Right lobe of liver (tissue), 6 donors: ENCODE data around the gene TESK1. TPM values are rescaled to one million over a fixed set of nuclear protein-coding genes. Genes with fewer than 3 reads are reported as not detected.
A peak's percentile ranks its signal among the peaks of the same experiment; 100 is the strongest.

ENCODE experiments used
- ATAC-seq, 4 donors: fragments of 200-7000 bp; cut with Tn5 transposase; one replicate each; pipeline ENCODE4 v1.9.1; 2020; ENCODE audit warnings: mild to moderate bottlenecking in 4 of 4, moderate library complexity in 4 of 4
- DNase-seq, 3 donors: peaks; one replicate each; pipeline ENCODE4 v3.0.0-alpha.2; 2020
- H3K27ac ChIP-seq, 3 donors: fragments of 200-600 bp; one replicate each; pipeline ENCODE4 v1.8.0; 2022
- H3K27me3 ChIP-seq, 2 donors: fragments of 200-600 bp; one replicate each; pipeline ENCODE4 v1.8.0; 2022
- H3K36me3 ChIP-seq, 4 donors: fragments of 200-600 bp; sonication (generic) in 1 of 4; one replicate each; pipeline versions ENCODE4 v1.5.1 to v1.8.0; 2017 to 2022; ENCODE audit warnings: control low read depth in 1 of 4
- H3K4me1 ChIP-seq, 4 donors: fragments of 200-600 bp; sonication (generic) in 1 of 4; one replicate each; pipeline versions ENCODE4 v1.5.1 to v1.8.0; 2017 to 2022; ENCODE audit warnings: control low read depth in 1 of 4
- H3K4me3 ChIP-seq, 3 donors: fragments of 200-600 bp; one replicate each; pipeline ENCODE4 v1.8.0; 2022
- H3K9me3 ChIP-seq, 4 donors: fragments of 200-600 bp; sonication (generic) in 1 of 4; one replicate each; pipeline versions ENCODE4 v1.5.1 to v1.8.0; 2017 to 2022; ENCODE audit warnings: control low read depth in 1 of 4
- POLR2A ChIP-seq: fragments of 450-650 bp; IDR thresholded peaks from one replicate; pipeline ENCODE4 v1.6.1; 2017; ENCODE audit warnings: antibody characterized with exemption, mild to moderate bottlenecking
- WGBS: methylation state at CpG from one replicate; pipeline ENCODE4 v1.1.6; 2018; ENCODE audit warnings: low coverage, low lambda C conversion rate; ENCODE audit not compliant: insufficient coverage; ENCODE audit errors: missing lambda C conversion rate; 5-methylcytosine and 5-hydroxymethylcytosine counted together
- intact Hi-C, 2 donors: fragments of 100-400 bp; cut with DNase I; formaldehyde crosslinking; loops; one replicate each; pipeline versions ENCODE4 v1.11.2 to v1.14.1; 2022
- total RNA-seq, 6 experiments: library from RNA; depleted of rRNA in 2 of 6; stranded (reverse); fragments of >200 nt in 2 of 6; fragmentation: NEBNext Ultra II Directional in 3 of 6; extraction: Animal tissue kit (Norgen Biotek cat#: 25700) in 3 of 6; gene quantifications; one replicate each; pipeline versions ENCODE4 v1.1.0 to v1.2.4, GENCODE V29; 2016 to 2023
- TF ChIP-seq, protein P1 (sequence below), 4 donors: fragments of 200-600 bp in 3 of 4; fragments of 450-650 bp in 1 of 4; IDR thresholded peaks; one replicate each; pipeline versions ENCODE4 v1.5.1 to v1.8.0; 2016 to 2022; ENCODE audit warnings: antibody characterized with exemption in 4 of 4, mild to moderate bottlenecking in 2 of 4
- donor health status: DM: no; HTN: yes; CAD: no.
- donor health status: DM: no; HTN: no; CAD: no.
- donor health status: DM: no; HTN: no; CAD: no.
- donor health status: DM: no; HTN: yes; CAD: no.
- donor health status: DM: no; HTN: yes; CAD: no.

The TESK1 gene
- total RNA-seq, 6 experiments from 2014 or later = 10.7 to 17.2 (median 13.4) TPM

GRCh38 chr9:35649431-35650340 lies 44.6 kb downstream of the TESK1 start:
- no peak for ATAC-seq

DNA sequence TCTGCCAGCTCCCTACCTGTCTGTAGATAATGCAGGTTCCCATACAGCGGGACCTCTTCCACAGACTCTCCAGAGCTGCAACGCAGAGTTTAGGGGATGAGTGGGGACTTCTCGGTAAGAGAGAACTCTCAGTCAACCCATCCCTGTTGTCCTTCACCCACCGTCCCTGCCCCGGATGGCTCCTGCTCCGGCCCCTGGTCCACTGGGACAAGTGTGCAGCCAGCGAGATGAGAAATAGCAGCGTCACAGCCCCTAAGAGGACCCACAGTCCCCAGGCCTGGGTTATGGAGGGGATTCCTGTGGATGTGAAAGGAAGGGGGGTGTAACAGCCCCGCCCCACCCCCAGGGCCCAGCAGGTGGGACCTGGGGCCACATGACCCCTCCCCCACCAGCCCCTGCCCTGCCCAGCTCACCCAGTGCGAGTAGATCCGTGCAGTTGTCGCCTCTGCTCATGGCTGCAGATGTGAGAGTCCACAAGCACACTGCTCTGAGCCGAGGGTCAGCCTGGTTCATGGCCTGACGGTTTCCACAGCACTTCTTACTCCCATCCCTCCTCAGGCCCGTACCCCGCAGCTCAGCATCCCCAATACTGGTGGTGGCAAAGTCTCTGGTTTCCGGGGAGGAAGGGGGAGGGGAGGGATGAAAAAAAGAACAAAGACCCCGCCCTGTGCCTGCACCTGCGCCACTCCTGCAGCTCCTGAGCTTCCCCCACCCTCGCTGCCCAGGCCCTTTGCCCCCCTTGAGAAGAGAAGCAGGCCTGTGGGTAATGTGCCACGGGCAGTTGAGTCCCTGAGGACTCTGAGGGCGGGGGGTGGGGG lies 45.5 kb downstream of the TESK1 start, which contains the start of gene SIT1:
TSS of gene SIT1 (minus strand) at position 591 of the 818 bp plus-strand sequence. CDS start at position 513, 78 bp downstream.
- Histone ChIP-seq H3K4me3 (no peak within 1 kb of the TSS), H3K27ac (no peak within 1 kb of the TSS)
- 45% methylated on average over 10 of the region's 22 CpGs for WGBS

More at GRCh38 chr9:35649431-35650340, 44.6 kb downstream of the TESK1 start:
- Histone ChIP-seq H3K4me3 (no peak overlapping the region), H3K27me3 (no peaks in the 10 kb centered on the region), H3K27ac (no peak overlapping the region), H3K9me3 (no peaks in the 10 kb centered on the region), H3K4me1 (peaks cover 0 to 7% (median 0%) of the 10 kb centered on the region in 4 donors), H3K36me3 (no peaks in the 10 kb centered on the region)
- TF ChIP-seq POLR2A = no peak
- TF ChIP-seq, protein P1, sequence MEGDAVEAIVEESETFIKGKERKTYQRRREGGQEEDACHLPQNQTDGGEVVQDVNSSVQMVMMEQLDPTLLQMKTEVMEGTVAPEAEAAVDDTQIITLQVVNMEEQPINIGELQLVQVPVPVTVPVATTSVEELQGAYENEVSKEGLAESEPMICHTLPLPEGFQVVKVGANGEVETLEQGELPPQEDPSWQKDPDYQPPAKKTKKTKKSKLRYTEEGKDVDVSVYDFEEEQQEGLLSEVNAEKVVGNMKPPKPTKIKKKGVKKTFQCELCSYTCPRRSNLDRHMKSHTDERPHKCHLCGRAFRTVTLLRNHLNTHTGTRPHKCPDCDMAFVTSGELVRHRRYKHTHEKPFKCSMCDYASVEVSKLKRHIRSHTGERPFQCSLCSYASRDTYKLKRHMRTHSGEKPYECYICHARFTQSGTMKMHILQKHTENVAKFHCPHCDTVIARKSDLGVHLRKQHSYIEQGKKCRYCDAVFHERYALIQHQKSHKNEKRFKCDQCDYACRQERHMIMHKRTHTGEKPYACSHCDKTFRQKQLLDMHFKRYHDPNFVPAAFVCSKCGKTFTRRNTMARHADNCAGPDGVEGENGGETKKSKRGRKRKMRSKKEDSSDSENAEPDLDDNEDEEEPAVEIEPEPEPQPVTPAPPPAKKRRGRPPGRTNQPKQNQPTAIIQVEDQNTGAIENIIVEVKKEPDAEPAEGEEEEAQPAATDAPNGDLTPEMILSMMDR (IDR thresholded peaks at IDR 0.05) = no peak
- 51% methylated on average over 7 of the region's 26 CpGs for WGBS
- peak in 1 of 3 donors; percentile 44 for DNase-seq
- intact Hi-C loops = no loop called here

DNA sequence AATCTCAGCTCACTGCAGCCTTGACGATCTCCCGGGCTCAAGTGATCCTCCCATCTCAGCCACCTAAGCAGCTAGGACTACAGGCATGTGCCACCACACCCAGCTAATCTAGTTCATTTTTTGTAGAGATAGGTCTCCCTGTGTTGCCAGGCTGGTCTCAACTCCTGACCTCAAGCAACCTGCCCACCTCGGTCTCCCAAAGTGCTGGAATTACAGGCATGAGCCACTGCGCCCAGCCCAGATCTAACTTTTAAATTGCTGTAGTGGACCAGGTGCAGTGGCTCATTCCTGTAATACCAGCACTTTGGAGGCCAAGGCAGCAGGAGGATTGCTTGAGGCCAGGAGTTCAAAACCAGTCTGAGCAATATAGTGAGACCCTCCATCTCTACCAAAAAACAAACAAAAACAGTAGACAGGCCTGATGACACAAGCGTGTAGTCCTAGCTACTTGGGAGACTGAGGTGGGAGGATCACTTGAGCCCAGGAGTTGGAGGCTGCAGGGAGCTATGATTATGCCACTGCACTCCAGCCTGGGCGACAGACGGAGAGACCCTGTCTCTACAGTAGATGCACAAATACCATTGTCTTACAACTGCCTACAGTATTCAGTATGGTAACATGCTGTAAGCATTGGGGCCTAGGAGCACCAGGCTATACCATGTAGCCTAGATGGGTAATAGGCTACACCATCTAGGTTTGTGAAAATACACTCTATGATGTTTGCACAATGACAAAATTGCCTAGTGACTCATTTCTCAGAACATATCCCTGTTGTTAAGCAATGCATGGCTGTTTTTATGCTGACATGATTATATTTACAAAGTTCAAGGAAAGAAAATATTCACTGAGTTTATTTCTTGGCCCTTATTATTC lies 47.1 kb downstream of the TESK1 start:
- H3K27ac ChIP-seq = peak overlapping the region in 1 of 3 donors; percentile 60
- no peaks in the 10 kb centered on the region for H3K36me3 ChIP-seq
- no peaks in the 10 kb centered on the region for H3K27me3 ChIP-seq
- H3K9me3 ChIP-seq = no peaks in the 10 kb centered on the region
- no peak for TF ChIP-seq POLR2A
- TF ChIP-seq, protein P1 (IDR thresholded peaks at IDR 0.05) = no peak
- WGBS = 88% methylated on average over 7 of the region's 7 CpGs
- peaks cover 0 to 7% (median 0%) of the 10 kb centered on the region in 4 donors for H3K4me1 ChIP-seq
- peak in 3 of 4 donors; percentile 7 to 67 (median 23) for ATAC-seq
- intact Hi-C loops = no loop called here
- DNase-seq = no peak
- H3K4me3 ChIP-seq = no peak overlapping the region

More for the DNA sequence above, 45.5 kb downstream of the TESK1 start, which contains the start of gene SIT1:
- intact Hi-C loops = no loop called here
- ATAC-seq (no peak), DNase-seq (no peak)
- no peaks in the 10 kb centered on the region for H3K27me3 ChIP-seq
- peaks cover 0 to 7% (median 0%) of the 10 kb centered on the region in 4 donors for H3K4me1 ChIP-seq
- H3K36me3 ChIP-seq = no peaks in the 10 kb centered on the region
- no peaks in the 10 kb centered on the region for H3K9me3 ChIP-seq
- TF ChIP-seq, protein P1 (IDR thresholded peaks at IDR 0.05) = no peak
- no peak for TF ChIP-seq POLR2A

GRCh38 chr9:35652829-35653209 lies 47.8 kb downstream of the TESK1 start:
- intact Hi-C loops = no loop called here
- Histone ChIP-seq H3K9me3 (no peaks in the 10 kb centered on the region), H3K4me1 (peaks cover 0 to 7% (median 0%) of the 10 kb centered on the region in 4 donors), H3K27me3 (no peaks in the 10 kb centered on the region), H3K4me3 (no peak overlapping the region), H3K27ac (peak overlapping the region in 1 of 3 donors; percentile 60), H3K36me3 (no peaks in the 10 kb centered on the region)
- TF ChIP-seq, protein P1 (IDR thresholded peaks at IDR 0.05) = no peak
- TF ChIP-seq POLR2A = no peak
- ATAC-seq = no peak
- DNase-seq = no peak
- 95% methylated on average over 8 of the region's 8 CpGs for whole genome bisulfite sequencing
